Measurements from ENCODE around the gene TUNAR. TPM values are rescaled to one million over a fixed set of nuclear protein-coding genes. Genes with fewer than 3 reads are reported as not detected.

TUNAR gene
- polyA plus RNA-seq (ENCODE audit: insufficient read length in 4 of 4): 1 to 10 TPM in 1 of 4 donors, under 1 TPM in 3; 0.38 to 1.8 (median 0.56) TPM

DNA sequence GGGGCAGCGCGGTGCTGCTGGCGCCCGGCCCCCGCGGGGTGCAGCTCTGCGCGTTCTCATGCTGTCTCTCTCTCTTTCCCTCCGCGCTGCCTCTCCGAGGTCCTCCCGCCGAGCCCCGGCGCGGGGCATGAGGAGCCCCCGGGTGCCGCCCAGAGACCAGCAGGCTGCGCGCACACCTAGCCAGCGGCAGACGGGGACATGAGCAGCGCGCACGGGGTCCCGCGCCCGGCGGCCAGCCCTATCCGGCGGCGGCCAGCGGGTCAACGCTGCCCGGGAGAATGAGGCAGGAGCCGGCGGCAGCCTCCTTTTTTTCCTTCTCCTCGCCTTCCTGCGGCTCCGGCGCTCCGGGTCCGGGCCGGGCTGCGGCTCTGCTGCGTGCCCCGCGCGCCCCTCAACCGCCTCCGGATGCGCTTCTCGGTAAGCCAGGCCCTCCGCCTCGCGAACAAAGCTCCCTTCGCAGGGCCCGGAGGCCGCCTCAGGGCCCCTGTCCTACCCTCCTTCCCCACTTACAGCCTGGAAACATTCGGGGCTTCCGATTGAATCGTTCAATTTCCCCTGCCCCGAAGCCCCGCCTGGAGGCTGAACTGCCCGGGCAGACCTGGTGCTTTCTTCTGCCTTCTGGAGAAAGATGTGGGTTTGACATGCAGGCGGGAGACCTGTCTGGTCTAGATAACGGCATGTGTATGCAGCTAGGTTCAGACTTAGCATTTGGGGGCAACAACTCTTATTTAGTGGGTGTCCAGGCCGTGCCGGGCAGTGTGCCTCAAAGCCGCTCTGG, at the start of gene TUNAR:
Gene TUNAR (plus strand): TSS at position 72 of the 778 bp plus-strand sequence.
- no peak for DNase-seq (ENCODE audit: low read depth in 4 of 4, low spot score in 2 of 4)

DNA sequence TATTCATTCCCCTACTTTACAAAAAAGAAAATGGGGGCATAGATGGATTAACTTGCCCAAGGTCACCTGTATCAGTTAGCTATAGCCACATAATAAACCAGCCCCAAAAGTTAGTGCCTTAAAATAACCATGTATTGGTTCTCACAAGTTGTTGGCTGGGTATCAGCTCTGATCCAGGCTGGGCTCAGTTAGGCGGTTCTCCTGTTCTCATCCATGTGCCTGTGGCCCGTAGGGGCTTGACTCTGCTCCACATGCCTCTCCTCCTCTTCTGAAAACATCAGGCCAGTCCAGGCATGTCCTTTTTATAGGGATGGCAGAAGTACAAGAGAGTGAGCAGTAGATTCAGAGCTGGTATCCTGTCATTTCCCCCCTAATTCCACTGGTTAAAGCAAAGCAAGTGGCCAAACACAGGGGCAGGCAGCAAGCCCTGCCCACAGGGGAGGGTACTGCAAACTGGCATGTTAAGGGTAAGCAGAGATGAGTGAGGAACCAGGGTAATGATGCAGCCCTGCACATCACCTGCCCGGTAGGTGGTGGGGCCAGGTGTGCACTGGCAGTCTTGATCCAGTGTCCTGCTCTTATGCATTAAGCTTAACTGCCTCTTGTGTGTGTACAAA, 47.9 kb upstream of the TUNAR start:
- DNase-seq (ENCODE audit: low read depth in 4 of 4, low spot score in 2 of 4): no peak

DNA sequence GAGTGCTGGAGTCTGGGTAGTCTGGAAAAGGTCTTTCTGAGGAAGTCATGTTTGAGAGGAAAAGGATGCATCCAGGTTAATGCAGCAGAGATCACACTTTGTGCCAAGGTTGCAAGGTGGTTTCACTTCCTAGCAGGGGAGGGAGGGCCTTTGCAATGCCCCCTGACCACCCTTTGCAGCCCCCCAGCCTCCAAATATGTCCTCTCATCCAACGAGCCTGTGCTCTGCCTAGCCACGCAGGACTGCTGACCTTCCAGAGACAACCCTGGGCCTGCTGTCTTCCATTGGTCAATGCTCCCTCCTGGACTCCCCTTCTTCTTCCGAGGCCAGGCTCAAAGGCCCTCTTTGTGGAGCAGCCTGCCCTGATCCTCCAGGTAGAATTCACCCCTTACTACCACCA, 47.3 kb upstream of the TUNAR start:
- DNase-seq (ENCODE audit: low read depth in 4 of 4, low spot score in 2 of 4): no peak

DNA sequence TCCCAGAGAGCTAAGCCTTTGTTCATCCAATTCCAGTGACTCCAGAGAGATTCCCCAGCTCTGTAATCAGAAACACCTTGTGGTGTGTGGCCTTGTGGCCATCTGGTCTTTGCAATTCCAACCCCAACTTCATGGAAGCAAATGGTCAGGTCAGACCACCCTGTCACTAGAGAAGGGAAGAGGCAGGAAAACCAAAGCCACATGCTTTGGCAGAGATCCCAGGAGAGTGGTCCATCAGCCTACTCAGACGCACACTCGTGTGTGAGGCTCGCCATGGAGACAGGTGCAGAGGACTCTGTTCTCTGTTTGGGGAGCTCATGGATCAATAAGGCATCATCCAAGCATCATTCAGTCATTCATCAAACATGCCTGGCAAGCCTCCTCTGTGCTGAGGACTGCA, 46.2 kb upstream of the TUNAR start:
- no peak for DNase-seq (ENCODE audit: low read depth in 4 of 4, low spot score in 2 of 4)

DNA sequence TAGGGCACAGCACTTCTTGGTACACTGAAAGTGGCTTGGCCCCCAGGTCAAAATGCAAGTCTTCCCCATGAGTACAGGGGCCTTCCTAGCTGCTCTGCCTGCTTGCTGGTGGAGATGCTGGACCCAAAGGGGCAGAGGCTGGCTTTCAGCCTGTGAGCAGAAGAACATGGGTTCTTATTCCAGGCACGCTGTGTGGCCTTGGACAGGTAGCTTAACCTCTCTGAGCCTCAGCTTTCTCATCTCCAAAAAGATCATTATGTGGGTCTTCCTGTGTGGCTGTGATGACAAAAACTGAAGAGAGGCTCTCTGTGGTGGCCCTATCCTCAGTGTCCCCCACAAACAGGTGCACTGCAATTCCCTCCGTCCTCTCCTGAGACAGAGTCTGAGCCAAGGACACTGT, 45.6 kb upstream of the TUNAR start:
- no peak for DNase-seq (ENCODE audit: low read depth in 4 of 4, low spot score in 2 of 4)

DNA sequence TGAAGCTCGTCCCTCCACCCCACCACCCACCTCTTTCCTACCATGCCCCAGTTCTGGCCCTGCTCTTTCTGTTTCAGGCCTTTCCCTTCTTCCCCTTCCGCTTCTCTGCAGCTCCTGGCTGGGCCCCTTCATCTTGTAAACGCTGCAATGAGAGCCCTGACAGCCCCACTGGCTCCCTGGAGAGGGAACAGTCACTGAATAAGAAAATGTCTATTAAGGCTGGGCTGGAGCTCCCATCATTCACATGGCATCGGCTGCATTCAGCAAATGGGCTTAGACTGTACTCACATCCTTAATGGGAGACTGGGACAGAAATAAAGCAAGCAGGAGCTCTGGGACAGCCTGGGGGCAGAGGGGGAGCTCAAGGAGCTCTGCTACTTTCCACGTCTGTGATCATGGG, 45.2 kb upstream of the TUNAR start:
- DNase-seq (ENCODE audit: low read depth in 4 of 4, low spot score in 2 of 4): no peak

DNA sequence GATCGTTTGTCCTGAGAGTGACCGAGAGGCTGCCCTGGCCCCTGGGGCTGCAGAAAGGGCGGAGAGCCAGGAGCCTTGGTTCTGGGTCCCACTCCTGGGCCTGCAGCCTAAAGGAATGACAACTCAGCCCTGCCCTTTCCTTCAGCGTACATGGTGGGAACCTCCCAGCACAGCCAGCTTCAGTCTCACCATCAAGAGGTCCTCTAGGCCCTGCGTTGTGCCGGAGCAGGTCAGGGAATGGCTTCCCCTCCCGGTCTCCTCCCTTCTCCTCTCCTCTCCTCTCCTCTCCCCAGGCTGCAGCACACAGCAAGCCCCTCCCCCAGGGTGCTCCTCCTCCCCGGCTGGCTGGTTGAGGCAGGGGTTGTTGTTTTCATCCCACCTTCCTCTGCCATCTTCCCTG, 44.6 kb upstream of the TUNAR start:
- no peak for DNase-seq (ENCODE audit: low read depth in 4 of 4, low spot score in 2 of 4)

DNA sequence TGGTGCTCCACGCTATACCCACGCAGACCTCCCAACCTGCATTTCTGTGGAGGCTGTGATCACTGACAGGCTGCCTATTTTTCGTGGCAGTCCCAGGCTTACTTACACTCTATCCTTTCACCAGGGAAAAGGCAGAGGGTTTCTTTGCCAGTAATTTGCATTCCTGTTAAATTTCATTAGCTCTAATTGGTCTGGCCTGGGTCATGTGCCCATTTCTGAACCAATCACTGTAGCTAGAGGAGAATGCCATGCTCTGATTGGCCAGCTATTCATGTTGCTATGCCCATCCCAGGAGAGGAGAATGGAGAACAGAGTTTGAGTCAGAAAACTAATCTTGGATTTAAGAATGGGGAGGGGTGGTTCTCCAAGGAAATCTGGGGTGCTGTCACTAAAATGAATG, 43.2 kb upstream of the TUNAR start:
- DNase-seq (ENCODE audit: low read depth in 4 of 4, low spot score in 2 of 4): no peak

DNA sequence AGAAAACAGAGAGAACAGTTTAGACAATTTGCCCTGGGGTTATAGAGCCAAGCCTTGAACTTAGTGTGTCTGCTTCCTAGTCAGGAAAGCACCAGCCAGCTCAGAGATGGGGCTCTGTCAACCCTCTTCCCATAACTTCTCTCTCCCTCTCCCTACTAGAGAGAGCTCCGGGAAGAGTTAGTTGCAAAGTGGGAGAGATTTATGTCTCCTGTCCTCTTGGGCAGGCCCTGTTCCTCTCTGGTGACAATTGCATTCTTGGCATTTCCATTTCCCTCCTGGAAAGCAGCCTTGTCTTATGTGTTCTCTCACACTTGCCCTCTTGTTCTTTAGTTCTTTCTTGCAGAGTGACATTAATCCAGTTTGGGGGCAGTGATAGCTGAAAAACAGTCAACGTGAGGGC, 42.1 kb upstream of the TUNAR start:
- peak in 1 of 4 donors; percentile 0 for DNase-seq (ENCODE audit: low read depth in 4 of 4, low spot score in 2 of 4)

DNA sequence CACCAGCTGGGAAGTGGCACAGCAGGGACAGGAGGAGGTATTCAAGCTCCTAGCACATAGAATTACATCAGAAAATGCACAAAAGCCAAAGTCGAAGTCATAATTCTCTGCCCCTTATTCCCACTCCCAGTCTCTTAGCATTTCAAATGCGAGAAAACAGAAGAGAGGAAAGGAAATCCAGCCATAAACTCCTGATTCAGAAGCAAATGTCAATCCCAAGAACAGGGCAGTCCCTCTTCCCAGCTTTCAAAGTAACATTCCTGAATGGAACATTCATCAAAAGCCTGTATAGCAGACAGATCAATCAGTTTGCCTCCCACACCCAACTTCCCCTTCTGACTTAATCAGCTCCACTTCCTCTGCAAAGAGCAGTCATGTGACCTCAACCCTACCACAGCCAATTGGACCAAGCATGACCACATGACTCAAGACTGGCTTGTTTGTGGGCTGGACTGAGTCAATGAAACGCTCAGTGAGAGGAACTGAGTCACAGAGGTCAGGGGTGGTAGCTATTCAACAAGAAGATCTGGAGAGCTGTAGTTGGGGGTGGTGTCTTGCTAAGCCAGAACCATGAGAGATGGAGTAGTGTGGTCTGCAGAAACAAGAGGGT, 41.4 kb upstream of the TUNAR start:
- no peak for DNase-seq (ENCODE audit: low read depth in 4 of 4, low spot score in 2 of 4)

DNA sequence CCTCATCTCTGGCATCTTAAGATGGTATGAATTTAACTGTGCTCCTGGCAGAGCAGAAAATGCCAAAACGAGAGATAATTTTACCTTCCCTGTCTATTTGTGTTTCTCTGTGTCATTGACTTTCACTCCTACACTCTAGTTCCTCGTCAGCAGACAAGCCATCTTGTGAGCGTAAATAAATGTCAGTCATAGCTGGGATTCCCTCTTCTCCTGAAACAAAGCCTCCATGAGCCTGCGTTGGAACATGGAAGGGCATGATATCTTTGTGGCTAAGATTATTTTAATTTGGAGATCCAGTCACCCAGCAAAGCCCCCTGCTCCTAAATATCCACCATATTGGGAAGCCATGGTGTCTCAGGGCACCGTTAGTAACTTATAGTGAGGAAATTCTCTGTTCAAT, 37.8 kb upstream of the TUNAR start:
- no peak for DNase-seq (ENCODE audit: low read depth in 4 of 4, low spot score in 2 of 4)

DNA sequence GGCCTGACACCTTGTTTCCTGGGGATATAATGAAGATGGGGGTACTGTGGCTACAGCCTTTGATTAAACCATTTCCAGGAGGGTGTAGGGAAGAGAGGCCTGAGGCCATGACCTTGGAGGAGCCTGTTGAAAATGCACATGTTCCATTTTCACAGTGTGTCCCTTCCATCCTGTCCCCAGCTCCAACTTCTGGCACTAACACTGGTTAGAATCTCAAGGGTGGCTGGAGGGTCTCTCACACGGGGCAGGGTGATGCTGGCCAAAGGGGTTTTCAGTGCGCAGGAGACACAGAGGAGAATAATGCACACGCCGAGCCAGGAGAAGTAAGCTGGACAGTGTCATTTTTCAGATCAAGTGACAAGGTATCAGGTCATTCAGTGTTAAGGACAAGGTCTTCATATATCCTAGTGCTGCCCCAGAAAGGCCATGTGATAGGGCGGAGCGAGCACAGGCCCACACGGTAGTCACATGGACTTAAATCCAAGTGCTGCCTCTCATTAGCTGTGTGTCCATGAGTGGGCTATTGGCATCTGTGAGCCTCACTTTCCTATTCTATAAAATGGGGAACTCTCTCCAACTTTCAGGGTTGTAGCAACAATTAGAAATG, 36.4 kb upstream of the TUNAR start:
- no peak for DNase-seq (ENCODE audit: low read depth in 4 of 4, low spot score in 2 of 4)

DNA sequence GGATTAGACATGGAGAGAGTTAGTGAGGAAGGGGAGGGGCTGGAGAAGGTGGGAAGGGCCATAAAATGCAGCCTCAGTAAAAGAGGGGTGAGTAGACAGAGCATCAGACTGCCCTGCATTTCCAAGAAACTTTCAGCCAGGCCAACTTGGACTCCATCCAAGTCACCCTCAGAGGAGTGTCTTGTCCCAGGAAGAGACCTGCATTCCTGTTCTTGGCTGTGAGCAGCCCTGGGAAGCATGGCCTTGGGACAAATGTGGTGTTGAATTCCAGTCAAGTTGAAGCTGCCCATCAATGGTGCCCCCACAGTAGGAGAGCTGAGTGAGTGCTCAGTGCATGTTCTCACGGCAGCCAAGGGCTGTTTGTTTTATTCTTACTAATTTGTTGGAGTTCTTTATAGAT, 35.0 kb upstream of the TUNAR start:
- no peak for DNase-seq (ENCODE audit: low read depth in 4 of 4, low spot score in 2 of 4)

DNA sequence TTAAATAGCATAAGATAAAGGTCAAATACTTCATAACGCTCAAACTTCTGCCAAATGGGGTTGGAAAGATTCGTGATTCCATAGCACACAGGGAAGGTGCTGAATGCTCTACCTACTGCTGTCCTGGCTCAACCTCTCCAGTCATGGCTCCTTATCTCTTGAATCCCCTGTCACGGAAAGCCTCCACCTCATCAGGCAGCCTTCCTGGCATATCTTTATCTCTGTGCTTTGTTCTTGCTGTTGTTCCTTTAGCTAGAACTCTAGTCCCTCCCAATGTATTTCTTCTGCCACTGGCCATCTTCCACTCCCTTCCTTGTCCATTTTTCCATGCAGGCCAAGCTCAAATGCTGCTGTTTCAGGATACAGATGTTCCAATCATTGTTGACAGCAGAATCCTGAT, 26.9 kb upstream of the TUNAR start:
- no peak for DNase-seq (ENCODE audit: low read depth in 4 of 4, low spot score in 2 of 4)

DNA sequence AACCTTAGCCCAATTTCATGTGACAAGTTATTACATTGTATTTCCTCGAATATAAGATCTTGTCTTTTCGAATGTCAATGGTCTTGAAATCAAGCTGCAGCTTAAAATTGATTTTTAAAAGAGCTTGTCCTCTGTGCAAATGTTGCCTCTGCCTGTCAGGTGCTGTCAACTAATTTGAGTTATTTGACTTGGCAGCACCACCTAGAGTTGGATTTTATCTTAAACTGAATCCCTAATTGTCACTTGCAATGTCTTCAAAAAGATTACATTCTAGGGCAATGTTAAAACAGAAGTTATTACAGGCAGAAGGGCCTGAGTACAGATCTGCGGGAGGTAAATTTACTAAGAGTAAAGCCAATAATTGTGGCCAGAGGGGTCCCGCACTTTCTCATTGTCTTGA, 26.2 kb upstream of the TUNAR start:
- no peak for DNase-seq (ENCODE audit: low read depth in 4 of 4, low spot score in 2 of 4)

DNA sequence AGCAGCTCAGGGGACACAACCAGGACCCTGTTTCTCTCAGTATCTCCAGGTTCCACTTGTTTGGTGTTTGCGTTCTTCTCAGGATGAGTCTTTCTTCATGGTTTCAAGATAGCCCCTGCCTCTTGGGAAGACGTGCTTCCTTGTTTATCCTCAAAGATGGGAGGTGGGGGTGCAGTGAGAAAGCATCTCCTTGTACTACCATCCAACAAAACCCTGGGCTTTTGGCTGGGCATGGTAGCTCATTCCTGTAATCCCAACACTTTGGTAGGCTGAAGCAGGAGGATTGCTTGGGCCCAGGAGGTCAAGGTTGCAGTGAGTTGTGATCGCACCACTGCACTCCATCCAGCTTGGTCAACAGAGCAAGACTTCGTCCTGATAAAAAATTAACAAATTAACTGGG, 21.0 kb upstream of the TUNAR start:
- no peak for DNase-seq (ENCODE audit: low read depth in 4 of 4, low spot score in 2 of 4)

DNA sequence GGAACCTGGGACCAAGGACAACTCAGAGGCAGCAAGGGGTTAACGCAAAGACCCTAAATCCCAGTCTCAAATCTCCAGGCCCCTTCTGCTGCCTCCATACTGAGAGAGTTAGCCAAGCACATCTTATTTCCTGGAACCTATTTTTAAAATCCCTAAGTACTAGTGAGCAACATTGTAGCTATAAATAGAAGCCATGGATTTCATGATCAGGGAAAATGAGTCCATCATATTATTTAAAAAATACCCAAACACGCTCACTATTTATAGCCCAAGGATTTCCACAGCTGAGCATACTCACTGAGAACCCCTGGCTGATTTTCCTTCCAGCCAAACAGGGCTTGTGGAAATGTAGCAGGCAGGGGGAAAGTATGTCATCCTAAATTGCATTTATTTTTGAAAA, 19.4 kb upstream of the TUNAR start:
- no peak for DNase-seq (ENCODE audit: low read depth in 4 of 4, low spot score in 2 of 4)

DNA sequence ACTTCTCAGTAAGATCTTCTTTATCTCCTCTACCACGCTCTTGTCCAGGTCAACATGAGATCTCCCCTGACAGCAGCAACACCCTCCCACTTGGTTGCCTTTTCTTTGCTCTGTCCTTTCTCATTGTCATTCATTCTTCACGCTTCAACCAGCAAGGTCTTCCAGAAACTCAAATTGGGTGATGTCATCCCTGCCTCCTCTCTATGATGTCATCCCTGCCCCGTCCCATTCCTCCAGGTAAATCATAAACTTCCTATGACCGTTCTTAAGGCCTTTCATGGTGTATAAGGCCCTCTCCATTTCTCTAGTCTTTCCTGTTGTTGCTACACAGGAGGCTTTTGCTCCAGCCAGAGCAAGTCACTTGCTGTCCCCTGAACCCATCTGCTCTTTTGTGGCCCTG, 17.7 kb upstream of the TUNAR start:
- no peak for DNase-seq (ENCODE audit: low read depth in 4 of 4, low spot score in 2 of 4)

DNA sequence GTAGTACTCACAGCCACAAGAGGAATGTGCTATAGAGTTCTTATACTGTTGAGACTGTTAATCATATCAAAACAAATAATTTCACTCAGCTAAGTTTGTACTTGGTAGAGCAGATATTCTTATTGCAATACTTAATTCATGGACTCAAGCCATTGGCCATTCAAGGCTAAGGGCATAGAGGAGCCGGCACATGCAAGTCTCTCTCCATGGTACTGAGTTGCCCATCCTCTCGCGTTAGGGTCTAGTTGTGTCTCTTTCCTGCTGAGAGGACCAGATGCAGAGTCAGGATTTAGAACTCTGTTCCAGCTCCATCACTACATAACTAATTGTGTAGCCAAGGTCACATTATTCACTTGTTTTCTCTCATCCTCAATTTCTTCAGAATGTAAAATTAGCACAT, 14.4 kb upstream of the TUNAR start:
- DNase-seq (ENCODE audit: low read depth in 4 of 4, low spot score in 2 of 4): peak in 1 of 4 donors; percentile 27

DNA sequence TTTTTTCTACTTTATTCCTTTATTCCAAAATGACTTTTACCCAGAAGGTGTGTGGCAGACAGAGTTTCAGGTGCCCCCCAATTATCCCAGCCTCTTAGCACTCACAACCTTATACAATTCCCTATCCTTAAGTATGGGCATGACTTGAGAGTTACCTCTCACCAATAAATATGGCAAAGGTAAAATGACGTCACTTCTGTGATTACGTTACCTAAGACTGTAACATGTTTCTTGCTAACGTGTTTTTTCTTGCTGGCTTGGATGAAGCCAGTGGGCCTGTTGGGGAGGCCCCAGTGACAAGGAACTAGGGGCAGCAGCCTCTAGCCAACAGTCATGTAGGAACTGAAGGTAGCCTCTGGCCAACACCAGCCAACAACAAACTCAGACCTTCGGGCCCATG, 13.3 kb upstream of the TUNAR start:
- no peak for DNase-seq (ENCODE audit: low read depth in 4 of 4, low spot score in 2 of 4)

DNA sequence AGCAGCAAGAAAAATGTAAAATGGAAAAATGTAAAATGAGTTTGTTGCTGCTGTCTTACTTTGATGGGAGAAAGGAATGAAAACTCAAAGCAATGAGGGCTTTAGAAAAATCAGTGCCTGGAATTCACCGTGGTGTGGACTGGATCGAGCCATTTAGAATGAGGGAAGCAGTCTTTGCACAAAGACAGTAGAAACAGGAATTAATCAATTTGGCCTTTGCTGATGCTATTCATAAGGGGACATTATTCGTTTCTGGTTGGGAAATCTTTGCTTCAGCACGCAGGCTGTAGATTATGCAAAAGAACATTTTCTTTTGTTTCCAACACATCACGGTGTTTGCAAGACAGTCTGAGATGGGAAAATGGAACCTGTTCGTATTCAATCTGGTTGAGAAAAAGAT, 6.9 kb upstream of the TUNAR start:
- no peak for DNase-seq (ENCODE audit: low read depth in 4 of 4, low spot score in 2 of 4)

DNA sequence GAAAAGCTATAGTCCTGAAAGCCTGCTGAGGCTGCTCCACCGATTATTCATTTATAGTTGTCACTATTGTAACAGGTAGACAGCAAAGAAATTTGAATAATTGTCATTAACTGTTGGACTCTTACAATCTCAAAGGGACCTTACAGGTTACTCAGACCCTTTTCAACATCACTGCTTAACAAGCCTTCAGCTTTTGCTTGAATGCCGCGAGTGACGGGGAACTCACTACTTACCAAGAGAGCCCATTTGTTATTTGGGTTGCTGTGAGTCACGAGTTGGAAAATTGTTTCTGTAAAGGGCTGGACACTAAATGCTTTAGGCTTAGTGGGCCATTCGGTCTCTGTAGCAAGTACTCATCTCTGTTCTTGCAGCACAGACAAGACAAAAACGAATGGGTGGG, 5.9 kb upstream of the TUNAR start:
- no peak for DNase-seq (ENCODE audit: low read depth in 4 of 4, low spot score in 2 of 4)
